H9 (cell line): Measurements from ENCODE around the gene DTD1. TPM values are rescaled to one million over a fixed set of nuclear protein-coding genes. Genes with fewer than 3 reads are reported as not detected.

Source experiments
- DNase-seq: peaks from one replicate; pipeline ENCODE4 v3.0.0-alpha.2; 2017
- H2AFZ ChIP-seq: one replicate; pipeline ENCODE4 v1.6.1; 2013; ENCODE audit warnings: mild to moderate bottlenecking, low read length, control low read depth, moderate library complexity
- H2AK5ac ChIP-seq: 2 replicates; pipeline ENCODE4 v1.6.1; 2013; ENCODE audit warnings: low read length, control low read depth, mixed read lengths; ENCODE audit not compliant: insufficient read length
- H2BK120ac ChIP-seq: one replicate; pipeline ENCODE4 v1.6.1; 2013; ENCODE audit warnings: low read depth, mild to moderate bottlenecking, low read length, control low read depth, inconsistent platforms; ENCODE audit not compliant: poor library complexity, severe bottlenecking
- H2BK12ac ChIP-seq: 2 replicates; pipeline ENCODE4 v1.6.1; 2013; ENCODE audit warnings: low read length, control low read depth, mixed read lengths, low read depth; ENCODE audit not compliant: insufficient read length
- H2BK15ac ChIP-seq: 2 replicates; pipeline ENCODE4 v1.6.1; 2013; ENCODE audit warnings: low read depth, low read length, control low read depth
- H2BK20ac ChIP-seq: one replicate; pipeline ENCODE4 v1.6.1; 2013; ENCODE audit warnings: low read depth, mild to moderate bottlenecking, low read length, control low read depth, inconsistent platforms; ENCODE audit not compliant: poor library complexity, severe bottlenecking
- H2BK5ac ChIP-seq: 2 replicates; pipeline ENCODE4 v1.6.1; 2013; ENCODE audit warnings: low read length, control low read depth, mixed read lengths; ENCODE audit not compliant: insufficient read length
- H3K14ac ChIP-seq: 2 replicates; pipeline ENCODE4 v1.6.1; 2013; ENCODE audit warnings: low read length, control low read depth; ENCODE audit not compliant: insufficient read depth
- H3K18ac ChIP-seq: 2 replicates; pipeline ENCODE4 v1.6.1; 2013; ENCODE audit warnings: low read depth, mild to moderate bottlenecking, mixed read lengths, low read length, control low read depth; ENCODE audit not compliant: insufficient read length
- H3K23ac ChIP-seq: 2 replicates; pipeline ENCODE4 v1.6.1; 2013; ENCODE audit warnings: low read length, control low read depth, mixed read lengths, low read depth; ENCODE audit not compliant: insufficient read length
- H3K23me2 ChIP-seq: 2 replicates; pipeline ENCODE4 v1.6.1; 2013; ENCODE audit warnings: low read depth, mild to moderate bottlenecking, mixed read lengths, low read length, control low read depth; ENCODE audit not compliant: insufficient read length, poor library complexity, severe bottlenecking
- H3K27ac ChIP-seq: 2 replicates; pipeline ENCODE4 v1.5.1; 2013; ENCODE audit warnings: low read length, control low read depth, mixed read lengths, low read depth; ENCODE audit not compliant: insufficient read length
- H3K27me3 ChIP-seq: 2 replicates; pipeline ENCODE4 v1.6.1; 2013; ENCODE audit warnings: low read length, control low read depth, inconsistent platforms; ENCODE audit not compliant: insufficient read depth
- H3K4ac ChIP-seq: 2 replicates; pipeline ENCODE4 v1.6.1; 2013; ENCODE audit warnings: low read depth, mild to moderate bottlenecking, control low read depth, inconsistent platforms, low read length, moderate library complexity
- H3K4me1 ChIP-seq: 2 replicates; pipeline ENCODE4 v1.6.1; 2013; ENCODE audit warnings: low read length, control low read depth, inconsistent platforms; ENCODE audit not compliant: insufficient read depth
- H3K4me2 ChIP-seq: 2 replicates; pipeline ENCODE4 v1.6.1; 2013; ENCODE audit warnings: low read length, control low read depth, mixed read lengths; ENCODE audit not compliant: insufficient read length, insufficient read depth
- H3K56ac ChIP-seq: 2 replicates; pipeline ENCODE4 v1.6.1; 2013; ENCODE audit warnings: low read depth, mild to moderate bottlenecking, mixed read lengths, low read length, control low read depth; ENCODE audit not compliant: insufficient read length
- H3K79me1 ChIP-seq: 2 replicates; pipeline ENCODE4 v1.6.1; 2013; ENCODE audit warnings: low read depth, mild to moderate bottlenecking, moderate library complexity, low read length, control low read depth, inconsistent platforms; ENCODE audit not compliant: insufficient read depth, poor library complexity, severe bottlenecking
- H3K79me2 ChIP-seq: 2 replicates; pipeline ENCODE4 v1.6.1; 2013; ENCODE audit warnings: low read length, control low read depth, inconsistent platforms; ENCODE audit not compliant: insufficient read depth
- H3K9ac ChIP-seq: 2 replicates; pipeline ENCODE4 v1.6.1; 2013; ENCODE audit warnings: low read length, control low read depth, mixed read lengths; ENCODE audit not compliant: insufficient read length; ENCODE audit errors: extremely low read depth
- H3K9me3 ChIP-seq: one replicate; pipeline ENCODE4 v1.6.1; 2013; ENCODE audit warnings: low read depth, low read length, inconsistent platforms; ENCODE audit not compliant: control insufficient read depth
- H3T11ph ChIP-seq: one replicate; pipeline ENCODE4 v1.6.1; 2013; ENCODE audit warnings: mild to moderate bottlenecking, low read length, control low read depth, inconsistent platforms
- H4K20me1 ChIP-seq: one replicate; pipeline ENCODE4 v1.6.1; 2013; ENCODE audit not compliant: control insufficient read depth, insufficient read length, insufficient read depth
- H4K5ac ChIP-seq: 2 replicates; pipeline ENCODE4 v1.6.1; 2013; ENCODE audit warnings: low read depth, mild to moderate bottlenecking, mixed read lengths, low read length, control low read depth; ENCODE audit not compliant: insufficient read length
- H4K8ac ChIP-seq: replicated peaks from 2 replicates; pipeline ENCODE4 v1.6.1; 2013; ENCODE audit warnings: low read length, control low read depth, mixed read lengths, low read depth; ENCODE audit not compliant: insufficient read length
- H4K91ac ChIP-seq: 2 replicates; pipeline ENCODE4 v1.6.1; 2013; ENCODE audit warnings: low read depth, mild to moderate bottlenecking, moderate library complexity, mixed read lengths, low read length, control low read depth; ENCODE audit not compliant: insufficient read length
- H3K27ac Mint-ChIP-seq, 3 experiments: 2 replicates in 2 of 3; 3 replicates in 1 of 3; pipeline ENCODE4 v1.8.0; 2020 to 2021; ENCODE audit warnings: mixed read lengths in 3 of 3, mild to moderate bottlenecking in 1 of 3, moderate library complexity in 1 of 3
- H3K27me3 Mint-ChIP-seq: 2 replicates; pipeline ENCODE4 v1.8.0; 2021; ENCODE audit warnings: low read depth, mild to moderate bottlenecking, moderate library complexity, mixed read lengths
- H3K36me3 Mint-ChIP-seq, 3 experiments: 2 replicates in 2 of 3; 3 replicates in 1 of 3; pipeline ENCODE4 v1.8.0; 2020 to 2021; ENCODE audit warnings: low read depth in 3 of 3, mixed read lengths in 3 of 3; ENCODE audit not compliant: insufficient read depth in 1 of 3
- H3K4me1 Mint-ChIP-seq, 2 experiments: 2 replicates each; pipeline ENCODE4 v1.8.0; 2020; ENCODE audit warnings: mixed read lengths in 2 of 2
- H3K4me3 Mint-ChIP-seq, 2 experiments: 2 replicates in 1 of 2; 3 replicates in 1 of 2; pipeline ENCODE4 v1.8.0; 2020 to 2021; ENCODE audit warnings: mild to moderate bottlenecking in 2 of 2, mixed read lengths in 2 of 2, moderate library complexity in 1 of 2
- H3K9me3 Mint-ChIP-seq, 2 experiments: 2 replicates in 1 of 2; 3 replicates in 1 of 2; pipeline ENCODE4 v1.8.0; 2020; ENCODE audit warnings: mild to moderate bottlenecking in 2 of 2, mixed read lengths in 2 of 2, moderate library complexity in 1 of 2
- WGBS: extraction: QIAGEN DNeasy Blood & Tissue Kit; methylation state at CpG from one replicate; pipeline ENCODE4 v1.1.7; 2013; ENCODE audit warnings: missing lambda C conversion rate, low lambda C conversion rate, mixed read lengths; ENCODE audit not compliant: insufficient read length; ENCODE audit errors: extremely low coverage; 5-methylcytosine and 5-hydroxymethylcytosine counted together
- total RNA-seq: library from RNA; stranded (reverse); gene quantifications from 2 replicates; pipeline ENCODE4 v1.2.1, GENCODE V29; 2021
- TF ChIP-seq, protein P1 (sequence below): fragments of 200-600 bp; sonication (generic); conservative IDR thresholded peaks from 3 replicates; pipeline ENCODE4 v1.8.0; 2021; ENCODE audit warnings: antibody characterized with exemption, mild to moderate bottlenecking

Gene DTD1
- total RNA-seq, 1 experiment from 2014 or later: 62.0 TPM

- H2BK120ac ChIP-seq: no peak overlapping the region
- Mint-ChIP-seq H3K4me1 (peaks cover 21 to 27% of the 10 kb centered on the region in 2 experiments), H3K27ac (no peak overlapping the region), H3K27me3 (no peaks in the 10 kb centered on the region), H3K36me3 (peaks cover 0 to 4% (median 2%) of the 10 kb centered on the region in 3 experiments; a peak in 5 of 7 replicates), H3K4me3 (no peak overlapping the region), H3K9me3 (0 out of 5 replicates have a peak, but pooled peaks cover 2 to 5% of the 10 kb centered on the region in 2 experiments)
- no peak overlapping the region for H2BK20ac ChIP-seq
- H3K79me1 ChIP-seq: no peaks in the 10 kb centered on the region
- no peak overlapping the region for H3K9ac ChIP-seq
- H4K20me1 ChIP-seq: no peaks in the 10 kb centered on the region
- H3K9me3 ChIP-seq: no peaks in the 10 kb centered on the region
- H3K27me3 ChIP-seq: no peaks in the 10 kb centered on the region
- H3K23me2 ChIP-seq: no peaks in the 10 kb centered on the region
- H4K91ac ChIP-seq: no peak overlapping the region
- no peaks in the 10 kb centered on the region for H3K79me2 ChIP-seq
- H3T11ph ChIP-seq: no peak overlapping the region
- no peak overlapping the region for H2AK5ac ChIP-seq
- H3K4me1 ChIP-seq: no peaks in the 10 kb centered on the region; the same call in 1 of the 2 replicates
- no peak overlapping the region for H3K4ac ChIP-seq
- no CpG with 5 or more reads among the region's 3 CpGs for WGBS
- no peak overlapping the region for H3K4me2 ChIP-seq
- no peak overlapping the region for H4K5ac ChIP-seq
- H3K14ac ChIP-seq: no peak overlapping the region
- no peak overlapping the region for H2AFZ ChIP-seq
- H2BK15ac ChIP-seq: no peak overlapping the region
- no peak overlapping the region for H4K8ac ChIP-seq
- DNase-seq: no peak
- no peak overlapping the region for H3K56ac ChIP-seq
- no peak overlapping the region for H3K23ac ChIP-seq
- no peak overlapping the region for H2BK5ac ChIP-seq
- no peak overlapping the region for H2BK12ac ChIP-seq
- H3K27ac ChIP-seq: no peak overlapping the region
- no peak overlapping the region for H3K18ac ChIP-seq
- TF ChIP-seq, protein P1, sequence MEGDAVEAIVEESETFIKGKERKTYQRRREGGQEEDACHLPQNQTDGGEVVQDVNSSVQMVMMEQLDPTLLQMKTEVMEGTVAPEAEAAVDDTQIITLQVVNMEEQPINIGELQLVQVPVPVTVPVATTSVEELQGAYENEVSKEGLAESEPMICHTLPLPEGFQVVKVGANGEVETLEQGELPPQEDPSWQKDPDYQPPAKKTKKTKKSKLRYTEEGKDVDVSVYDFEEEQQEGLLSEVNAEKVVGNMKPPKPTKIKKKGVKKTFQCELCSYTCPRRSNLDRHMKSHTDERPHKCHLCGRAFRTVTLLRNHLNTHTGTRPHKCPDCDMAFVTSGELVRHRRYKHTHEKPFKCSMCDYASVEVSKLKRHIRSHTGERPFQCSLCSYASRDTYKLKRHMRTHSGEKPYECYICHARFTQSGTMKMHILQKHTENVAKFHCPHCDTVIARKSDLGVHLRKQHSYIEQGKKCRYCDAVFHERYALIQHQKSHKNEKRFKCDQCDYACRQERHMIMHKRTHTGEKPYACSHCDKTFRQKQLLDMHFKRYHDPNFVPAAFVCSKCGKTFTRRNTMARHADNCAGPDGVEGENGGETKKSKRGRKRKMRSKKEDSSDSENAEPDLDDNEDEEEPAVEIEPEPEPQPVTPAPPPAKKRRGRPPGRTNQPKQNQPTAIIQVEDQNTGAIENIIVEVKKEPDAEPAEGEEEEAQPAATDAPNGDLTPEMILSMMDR: no peak
Measured at GRCh38 chr20:18715564-18715963, 127.7 kb downstream of the DTD1 start.
